CD8-positive, alpha-beta memory T cell (primary cell): Measurements from ENCODE around the gene SMARCD3. TPM values are rescaled to one million over a fixed set of nuclear protein-coding genes. Genes with fewer than 3 reads are reported as not detected.
A peak's percentile ranks its signal among the peaks of the same experiment; 100 is the strongest.

Experiments used
- CTCF ChIA-PET: fragments of 350-600 bp; sonication (Branson Sonifier 250); formaldehyde crosslinking; loops from one replicate; lab custom pipeline; 2021; ENCODE audit warnings: antibody characterized with exemption; lab: Charles Lee
- POLR2A ChIA-PET: fragments of 350-600 bp; sonication (Branson Sonifier 250); formaldehyde crosslinking; loops from one replicate; lab custom pipeline; 2021; ENCODE audit warnings: antibody characterized with exemption; lab: Charles Lee
- DNase-seq, 5 donors: peaks; one replicate each; pipeline versions ENCODE4 v3.0.0 to v3.0.0-alpha.2; 2020 to 2022; ENCODE audit warnings: mixed read lengths in 1 of 5
- H3K27ac ChIP-seq: one replicate; pipeline ENCODE4 v1.7.0; 2013; ENCODE audit warnings: low read depth, mild to moderate bottlenecking, low read length, moderate library complexity
- H3K27me3 ChIP-seq: 2 replicates; pipeline ENCODE4 v1.7.0; 2013; ENCODE audit warnings: low read length, mild to moderate bottlenecking; ENCODE audit not compliant: insufficient read depth, poor library complexity, severe bottlenecking
- H3K36me3 ChIP-seq: 2 replicates; pipeline ENCODE4 v1.7.0; 2013; ENCODE audit warnings: mild to moderate bottlenecking, low read length, moderate library complexity; ENCODE audit not compliant: insufficient read depth
- H3K4me1 ChIP-seq: 2 replicates; pipeline ENCODE4 v1.7.0; 2013; ENCODE audit warnings: mild to moderate bottlenecking, low read length, moderate library complexity; ENCODE audit not compliant: insufficient read depth
- H3K4me3 ChIP-seq: 2 replicates; pipeline ENCODE4 v1.7.0; 2013; ENCODE audit warnings: mild to moderate bottlenecking, low read length
- H3K9me3 ChIP-seq: 2 replicates; pipeline ENCODE4 v1.7.0; 2013; ENCODE audit warnings: mild to moderate bottlenecking, low read length
- H3K27ac Mint-ChIP-seq, 8 donors: one replicate each; pipeline ENCODE4 v1.8.0; 2020 to 2021; ENCODE audit warnings: mixed read lengths in 8 of 8, mild to moderate bottlenecking in 6 of 8, inconsistent platforms in 3 of 8, moderate library complexity in 3 of 8
- H3K27me3 Mint-ChIP-seq, 2 donors: one replicate each; pipeline ENCODE4 v1.8.0; 2020 to 2021; ENCODE audit warnings: mixed read lengths in 2 of 2, mild to moderate bottlenecking in 1 of 2, moderate library complexity in 1 of 2
- H3K36me3 Mint-ChIP-seq, 3 donors: one replicate each; pipeline ENCODE4 v1.8.0; 2020 to 2021; ENCODE audit warnings: mixed read lengths in 3 of 3, inconsistent platforms in 1 of 3, mild to moderate bottlenecking in 1 of 3
- H3K4me1 Mint-ChIP-seq, 3 donors: one replicate each; pipeline ENCODE4 v1.8.0; 2020 to 2021; ENCODE audit warnings: mixed read lengths in 3 of 3, inconsistent platforms in 1 of 3, mild to moderate bottlenecking in 1 of 3
- H3K4me3 Mint-ChIP-seq, 7 donors: one replicate each; pipeline ENCODE4 v1.8.0; 2020 to 2021; ENCODE audit warnings: mixed read lengths in 7 of 7, mild to moderate bottlenecking in 6 of 7, moderate library complexity in 4 of 7, inconsistent platforms in 2 of 7
- H3K9me3 Mint-ChIP-seq, 5 donors: one replicate each; pipeline ENCODE4 v1.8.0; 2020 to 2022; ENCODE audit warnings: mixed read lengths in 5 of 5, mild to moderate bottlenecking in 3 of 5, moderate library complexity in 2 of 5, inconsistent platforms in 1 of 5
- polyA plus RNA-seq: library from polyadenylated mRNA; unstranded; fragments of 300-500 nt; fragmentation: Illumina TruSeq; gene quantifications from one replicate; pipeline ENCODE4 v1.2.3, GENCODE V29; 2021
- total RNA-seq, 2 experiments: library from RNA; stranded (reverse); gene quantifications; one replicate each; pipeline ENCODE4 v1.2.3, GENCODE V29; 2021

Gene SMARCD3
- total and polyA plus RNA-seq, 3 experiments from 2014 or later: 1.8 to 5.7 (median 2.1) TPM

DNA sequence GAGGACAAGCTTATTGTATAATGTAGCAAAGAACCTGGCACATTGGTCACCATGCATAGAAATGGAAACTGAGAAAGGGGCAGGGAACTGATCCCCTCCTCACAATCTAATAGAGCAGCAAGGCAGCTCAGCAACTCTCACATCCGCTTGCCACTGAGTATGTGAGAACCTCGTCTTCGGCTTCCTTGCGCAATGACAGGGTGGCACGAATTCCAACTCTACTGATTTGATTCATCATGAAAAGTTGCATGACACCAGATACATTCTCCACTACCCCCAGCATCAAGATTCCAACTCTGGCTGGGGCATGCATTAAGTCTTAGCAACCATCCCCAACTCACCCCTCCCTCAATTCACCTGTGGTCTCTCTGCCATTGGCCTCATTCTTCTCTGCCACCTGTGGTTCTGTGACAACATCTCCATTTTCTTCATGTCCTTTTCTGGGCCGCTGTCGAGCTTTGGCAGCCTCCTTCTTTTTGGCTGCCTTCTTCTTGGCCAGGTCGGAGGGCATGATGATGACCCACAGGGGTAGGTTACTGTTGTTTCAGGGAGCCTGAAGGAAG lies 22.5 kb downstream of the SMARCD3 start:
- Histone ChIP-seq H3K9me3 (no peaks in the 10 kb centered on the region), H3K36me3 (peaks cover 33% of the 10 kb centered on the region), H3K4me1 (peaks cover 26% of the 10 kb centered on the region), H3K4me3 (peak overlapping the region; percentile 99), H3K27me3 (no peaks in the 10 kb centered on the region), H3K27ac (peak overlapping the region; percentile 77)
- H3K4me3 Mint-ChIP-seq: peak overlapping the region; percentile 87 to 100 (median 99)
- ChIA-PET POLR2A (no interaction called here), CTCF (interaction anchor here (0.9 to 2.3 kb wide), 2 partner anchors 18 to 51 kb away, joined by 3 to 8 read pairs; no protein-coding TSS in a partner anchor)
- peaks cover 0 to 52% (median 14%) of the 10 kb centered on the region in 3 donors for H3K36me3 Mint-ChIP-seq
- H3K27ac Mint-ChIP-seq: peak overlapping the region in 7 of 8 donors; percentile 34 to 99 (median 97)
- H3K4me1 Mint-ChIP-seq: peaks cover 35 to 45% (median 42%) of the 10 kb centered on the region in 3 donors
- H3K9me3 Mint-ChIP-seq: no peaks in the 10 kb centered on the region
- DNase-seq: peak in 1 of 5 donors; percentile 33
- H3K27me3 Mint-ChIP-seq: no peaks in the 10 kb centered on the region

DNA sequence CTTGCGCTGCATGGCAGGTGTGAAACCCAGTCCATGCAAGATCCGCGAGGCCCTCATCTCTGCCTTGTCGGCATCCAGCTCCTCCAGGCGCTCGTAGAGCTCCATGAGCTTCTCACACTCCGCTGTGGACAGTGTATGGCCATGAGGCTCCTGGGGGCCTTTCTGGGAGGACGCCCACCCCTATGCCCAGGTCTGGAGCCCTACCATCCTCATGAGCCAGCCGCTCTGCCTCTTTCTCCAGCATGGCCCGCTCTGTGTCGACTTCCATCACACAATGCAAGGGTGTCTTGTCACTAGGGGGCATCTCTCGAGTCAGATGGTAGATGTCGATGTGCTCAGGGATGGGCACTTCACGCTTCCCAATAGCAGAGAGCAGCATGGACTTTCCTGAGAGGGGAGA lies 24.8 kb downstream of the SMARCD3 start:
- POLR2A ChIA-PET: no interaction called here
- H3K27ac Mint-ChIP-seq: peak overlapping the region in 2 of 8 donors; percentile 34 to 57
- peaks cover 36 to 45% (median 42%) of the 10 kb centered on the region in 3 donors for H3K4me1 Mint-ChIP-seq
- no peaks in the 10 kb centered on the region for H3K9me3 Mint-ChIP-seq
- no peak overlapping the region for H3K4me3 Mint-ChIP-seq
- no peaks in the 10 kb centered on the region for H3K27me3 Mint-ChIP-seq
- Histone ChIP-seq H3K9me3 (no peaks in the 10 kb centered on the region), H3K4me1 (peaks cover 26% of the 10 kb centered on the region), H3K27ac (no peak overlapping the region), H3K4me3 (no peak overlapping the region), H3K36me3 (peaks cover 50% of the 10 kb centered on the region), H3K27me3 (no peaks in the 10 kb centered on the region)
- CTCF ChIA-PET: no interaction called here
- DNase-seq: peak in 1 of 5 donors; percentile 12
- peaks cover 6 to 70% (median 20%) of the 10 kb centered on the region in 3 donors for H3K36me3 Mint-ChIP-seq

DNA sequence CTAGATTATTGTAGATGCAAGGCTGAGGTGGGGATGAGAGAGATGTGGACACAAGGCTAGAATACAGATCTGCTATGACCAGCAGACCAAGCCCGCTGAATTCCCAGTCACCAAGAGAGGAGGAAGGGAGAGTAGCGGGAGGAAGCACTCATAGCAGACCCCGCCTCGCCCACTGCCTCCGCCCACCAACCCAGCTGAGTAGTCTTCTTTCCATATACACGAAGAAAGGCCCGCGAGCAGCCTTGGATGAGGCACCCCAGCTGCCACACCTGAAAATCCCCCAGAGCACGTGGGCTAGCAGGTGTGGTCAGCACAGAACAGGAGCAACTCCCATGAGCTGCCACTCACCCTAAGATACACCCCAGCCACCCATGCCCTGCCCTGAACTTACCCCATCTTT lies 30.3 kb downstream of the SMARCD3 start:
- Mint-ChIP-seq H3K4me1 (peaks cover 0 to 7% (median 2%) of the 10 kb centered on the region in 3 donors), H3K27ac (peak overlapping the region in 2 of 8 donors; percentile 7 to 75), H3K4me3 (no peak overlapping the region), H3K9me3 (no peaks in the 10 kb centered on the region), H3K36me3 (peaks cover 30 to 90% (median 31%) of the 10 kb centered on the region in 3 donors), H3K27me3 (no peaks in the 10 kb centered on the region)
- H3K27ac ChIP-seq: no peak overlapping the region
- ChIA-PET CTCF (no interaction called here), POLR2A (no interaction called here)
- no peak overlapping the region for H3K4me3 ChIP-seq
- no peaks in the 10 kb centered on the region for H3K4me1 ChIP-seq
- no peaks in the 10 kb centered on the region for H3K27me3 ChIP-seq
- no peak for DNase-seq
- peaks cover 73% of the 10 kb centered on the region for H3K36me3 ChIP-seq
- H3K9me3 ChIP-seq: no peaks in the 10 kb centered on the region

DNA sequence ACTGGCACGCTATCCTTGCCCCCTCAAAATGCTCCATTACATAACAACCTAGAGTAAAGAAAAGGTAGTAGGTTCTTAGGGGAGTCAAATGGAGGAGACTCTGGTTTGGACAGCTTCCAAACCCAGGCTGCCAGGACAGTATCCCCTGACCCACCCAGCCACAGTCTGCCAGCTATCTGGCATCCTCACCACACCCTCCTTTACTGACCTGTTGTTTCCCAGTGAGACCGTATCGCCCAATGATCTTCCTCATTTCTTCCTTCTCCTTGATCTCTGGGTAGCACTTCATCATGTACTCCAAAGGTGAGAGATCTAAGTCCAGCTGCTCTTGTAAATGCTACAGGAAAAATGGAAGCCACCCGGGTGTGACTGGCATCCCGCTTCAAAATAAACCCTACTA lies 33.1 kb downstream of the SMARCD3 start:
- Histone ChIP-seq H3K27me3 (no peaks in the 10 kb centered on the region), H3K4me1 (no peaks in the 10 kb centered on the region), H3K9me3 (no peaks in the 10 kb centered on the region), H3K4me3 (no peak overlapping the region), H3K27ac (no peak overlapping the region), H3K36me3 (peaks cover 54% of the 10 kb centered on the region)
- CTCF ChIA-PET: no interaction called here
- DNase-seq: no peak
- POLR2A ChIA-PET: no interaction called here
- Mint-ChIP-seq H3K4me1 (peaks cover 0 to under 1% (median 0%) of the 10 kb centered on the region in 3 donors), H3K36me3 (peaks cover 25 to 86% (median 29%) of the 10 kb centered on the region in 3 donors), H3K27me3 (peaks cover 0 to 2% of the 10 kb centered on the region in 2 donors), H3K4me3 (no peak overlapping the region), H3K27ac (peak overlapping the region in 4 of 8 donors; percentile 16 to 91 (median 62)), H3K9me3 (no peaks in the 10 kb centered on the region)

DNA sequence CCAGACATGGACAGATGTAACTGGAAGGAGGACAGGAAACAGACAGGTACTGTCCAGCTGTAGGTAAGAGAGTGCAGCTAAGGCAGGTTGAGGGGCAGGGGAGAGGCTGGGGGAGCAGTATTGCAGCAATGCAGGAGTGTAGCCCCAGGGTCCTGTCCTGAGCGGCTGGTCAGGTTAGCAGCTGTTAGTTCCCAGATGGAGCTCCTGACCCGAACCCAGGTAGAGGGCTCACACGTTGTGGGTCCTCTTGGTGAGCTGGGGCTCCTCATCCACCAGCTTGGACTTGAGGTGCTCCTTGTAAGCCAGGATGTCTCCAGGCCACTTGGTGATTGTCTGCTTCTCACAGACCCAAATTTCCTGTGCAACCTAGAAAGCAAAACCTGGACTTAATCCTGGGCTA lies 34.7 kb downstream of the SMARCD3 start:
- peaks cover 21 to 75% (median 26%) of the 10 kb centered on the region in 3 donors for H3K36me3 Mint-ChIP-seq
- CTCF ChIA-PET: no interaction called here
- H3K4me1 Mint-ChIP-seq: peaks cover 3 to 6% (median 3%) of the 10 kb centered on the region in 3 donors
- no peak overlapping the region for H3K4me3 Mint-ChIP-seq
- POLR2A ChIA-PET: interaction anchor here (0.6 kb wide), 1 partner anchor 49 kb away, joined by 6 read pairs; no protein-coding TSS in a partner anchor
- peak overlapping the region in 1 of 8 donors; percentile 86 for H3K27ac Mint-ChIP-seq
- H3K27ac ChIP-seq: no peak overlapping the region
- no peaks in the 10 kb centered on the region for H3K4me1 ChIP-seq
- DNase-seq: peak in 1 of 5 donors; percentile 13
- H3K9me3 ChIP-seq: no peaks in the 10 kb centered on the region
- H3K4me3 ChIP-seq: no peak overlapping the region
- H3K36me3 ChIP-seq: peaks cover 44% of the 10 kb centered on the region
- H3K27me3 Mint-ChIP-seq: peaks cover 0 to 2% of the 10 kb centered on the region in 2 donors
- H3K9me3 Mint-ChIP-seq: no peaks in the 10 kb centered on the region
- H3K27me3 ChIP-seq: no peaks in the 10 kb centered on the region

DNA sequence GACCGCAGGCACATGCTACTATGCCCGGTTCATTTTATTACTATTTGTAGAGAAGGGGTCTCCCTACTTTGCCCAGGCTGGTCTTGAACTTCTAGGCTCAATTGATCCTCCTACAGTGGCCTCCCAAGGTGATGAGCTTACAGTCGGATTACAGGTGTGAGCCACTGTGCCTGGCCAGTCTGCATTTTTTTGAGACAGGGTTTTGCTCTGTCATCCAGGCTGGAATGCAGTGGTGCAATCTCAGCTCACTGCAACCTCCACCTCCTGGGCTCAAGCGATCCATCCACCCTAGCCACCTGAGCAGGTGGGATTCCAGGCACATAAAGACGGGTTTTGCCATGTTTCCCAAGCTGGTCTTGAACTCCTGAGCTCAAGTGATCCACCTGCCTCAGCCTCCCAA lies 35.9 kb downstream of the SMARCD3 start:
- peaks cover 13 to 18% (median 15%) of the 10 kb centered on the region in 3 donors for H3K4me1 Mint-ChIP-seq
- no peak for DNase-seq
- POLR2A ChIA-PET: no interaction called here
- H3K36me3 Mint-ChIP-seq: peaks cover 12 to 63% (median 14%) of the 10 kb centered on the region in 3 donors
- peaks cover 0 to 2% of the 10 kb centered on the region in 2 donors for H3K27me3 Mint-ChIP-seq
- CTCF ChIA-PET: interaction anchor here (0.9 kb wide), 1 partner anchor 34 kb away, joined by 3 read pairs; no protein-coding TSS in a partner anchor
- Histone ChIP-seq H3K4me1 (peaks cover 7% of the 10 kb centered on the region), H3K36me3 (peaks cover 36% of the 10 kb centered on the region), H3K4me3 (no peak overlapping the region), H3K9me3 (no peaks in the 10 kb centered on the region), H3K27ac (no peak overlapping the region), H3K27me3 (no peaks in the 10 kb centered on the region)
- H3K27ac Mint-ChIP-seq: peak overlapping the region in 1 of 8 donors; percentile 58
- no peak overlapping the region for H3K4me3 Mint-ChIP-seq
- no peaks in the 10 kb centered on the region for H3K9me3 Mint-ChIP-seq

DNA sequence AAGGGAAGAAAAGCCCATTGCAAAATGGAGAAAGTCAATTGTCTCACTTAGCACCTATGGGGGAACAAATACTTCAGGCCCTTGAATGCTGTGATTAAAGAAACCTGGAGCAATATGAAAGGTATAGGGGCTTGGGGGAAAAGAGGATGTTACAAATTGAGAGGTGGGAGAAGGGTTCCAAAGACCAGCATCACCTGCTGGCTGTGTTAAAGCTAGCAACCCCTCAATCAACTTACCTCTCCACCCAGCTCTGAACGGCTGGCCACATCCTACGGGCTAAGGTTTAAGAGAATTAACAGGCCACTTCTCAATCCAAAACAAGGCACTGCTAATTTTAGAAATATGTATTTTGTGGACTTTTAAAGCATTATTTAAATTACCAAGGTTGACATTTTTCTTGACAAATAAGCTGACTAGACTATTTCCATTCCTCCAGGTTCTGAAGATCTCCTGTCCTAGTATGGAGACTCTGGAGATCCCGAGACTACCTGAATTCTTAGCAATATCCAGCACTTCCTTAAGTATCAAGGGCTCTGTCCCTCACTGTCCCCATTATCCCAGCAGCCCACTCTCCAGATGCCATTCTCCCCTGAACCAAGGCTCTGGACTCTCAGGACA lies 37.2 kb downstream of the SMARCD3 start:
- peaks cover 22% of the 10 kb centered on the region for H3K36me3 ChIP-seq
- peaks cover 20% of the 10 kb centered on the region for H3K4me1 ChIP-seq
- peaks cover 12 to 51% (median 14%) of the 10 kb centered on the region in 3 donors for H3K36me3 Mint-ChIP-seq
- DNase-seq: no peak
- CTCF ChIA-PET: interaction anchor here (1.4 kb wide), 1 partner anchor 33 kb away, joined by 5 read pairs; no protein-coding TSS in a partner anchor
- H3K4me1 Mint-ChIP-seq: peaks cover 25 to 32% (median 28%) of the 10 kb centered on the region in 3 donors
- no peaks in the 10 kb centered on the region for H3K9me3 ChIP-seq
- H3K27ac Mint-ChIP-seq: peak overlapping the region in 4 of 8 donors; percentile 21 to 78 (median 60)
- H3K9me3 Mint-ChIP-seq: no peaks in the 10 kb centered on the region
- H3K27me3 ChIP-seq: no peaks in the 10 kb centered on the region
- H3K27me3 Mint-ChIP-seq: peaks cover 0 to 2% of the 10 kb centered on the region in 2 donors
- no peak overlapping the region for H3K4me3 ChIP-seq
- no peak overlapping the region for H3K4me3 Mint-ChIP-seq
- POLR2A ChIA-PET: no interaction called here
- no peak overlapping the region for H3K27ac ChIP-seq
